Cardiac atrium fibroblast (primary cell): Measurements from ENCODE around the gene MICU2. TPM values are rescaled to one million over a fixed set of nuclear protein-coding genes. Genes with fewer than 3 reads are reported as not detected.

ENCODE experiments used
- total RNA-seq: library from RNA; depleted of rRNA; stranded (reverse); fragments of >200 nt; gene quantifications from 2 replicates; pipeline ENCODE4 v1.2.3, GENCODE V29; 2015

MICU2 gene, protein sequence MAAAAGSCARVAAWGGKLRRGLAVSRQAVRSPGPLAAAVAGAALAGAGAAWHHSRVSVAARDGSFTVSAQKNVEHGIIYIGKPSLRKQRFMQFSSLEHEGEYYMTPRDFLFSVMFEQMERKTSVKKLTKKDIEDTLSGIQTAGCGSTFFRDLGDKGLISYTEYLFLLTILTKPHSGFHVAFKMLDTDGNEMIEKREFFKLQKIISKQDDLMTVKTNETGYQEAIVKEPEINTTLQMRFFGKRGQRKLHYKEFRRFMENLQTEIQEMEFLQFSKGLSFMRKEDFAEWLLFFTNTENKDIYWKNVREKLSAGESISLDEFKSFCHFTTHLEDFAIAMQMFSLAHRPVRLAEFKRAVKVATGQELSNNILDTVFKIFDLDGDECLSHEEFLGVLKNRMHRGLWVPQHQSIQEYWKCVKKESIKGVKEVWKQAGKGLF
- 32.5 and 34.3 TPM in 2 replicates for total RNA-seq

DNA sequence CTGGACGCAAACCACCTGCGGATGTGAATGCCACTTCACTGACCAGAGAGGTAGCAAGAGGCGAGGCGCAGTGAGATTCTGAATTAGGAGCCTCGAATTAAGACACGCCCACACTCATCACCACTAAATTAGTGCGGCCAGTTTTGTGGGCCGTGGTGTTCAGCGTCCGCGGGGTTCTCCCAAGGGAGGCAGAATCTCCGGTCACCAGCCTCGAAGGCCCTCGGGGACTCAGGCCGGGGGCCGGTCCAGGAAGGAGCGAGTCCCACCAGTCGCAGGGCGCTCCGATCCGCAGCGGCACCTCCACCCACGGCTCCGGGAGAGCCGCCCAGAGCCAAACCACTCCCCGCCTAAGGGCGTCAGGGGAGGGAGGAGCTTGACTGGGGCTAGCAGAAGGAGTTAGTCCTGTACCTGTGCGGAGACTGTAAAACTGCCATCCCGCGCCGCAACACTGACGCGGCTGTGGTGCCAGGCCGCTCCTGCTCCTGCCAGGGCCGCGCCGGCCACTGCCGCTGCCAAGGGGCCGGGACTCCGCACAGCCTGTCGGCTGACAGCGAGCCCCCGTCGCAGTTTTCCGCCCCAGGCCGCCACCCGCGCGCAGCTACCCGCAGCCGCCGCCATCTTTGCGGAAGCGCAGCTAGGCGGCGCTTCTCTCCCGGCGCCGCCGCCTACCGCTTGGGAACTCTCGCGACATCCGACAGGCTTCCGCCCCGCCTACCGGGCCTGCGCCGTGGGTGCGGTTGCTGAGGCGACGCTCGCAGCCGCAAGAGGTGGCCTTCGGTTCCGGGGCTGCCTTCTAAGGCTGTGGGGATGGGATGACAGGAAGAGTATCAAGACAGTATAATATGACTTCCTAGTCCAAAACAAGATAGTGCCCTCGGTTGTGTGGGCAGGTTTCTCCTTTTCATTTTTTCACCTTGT lies at the start of gene MICU2:
MICU2 (minus strand) TSS at position 640 of the 918 bp plus-strand sequence; CDS start at position 618, 22 bp downstream.

DNA sequence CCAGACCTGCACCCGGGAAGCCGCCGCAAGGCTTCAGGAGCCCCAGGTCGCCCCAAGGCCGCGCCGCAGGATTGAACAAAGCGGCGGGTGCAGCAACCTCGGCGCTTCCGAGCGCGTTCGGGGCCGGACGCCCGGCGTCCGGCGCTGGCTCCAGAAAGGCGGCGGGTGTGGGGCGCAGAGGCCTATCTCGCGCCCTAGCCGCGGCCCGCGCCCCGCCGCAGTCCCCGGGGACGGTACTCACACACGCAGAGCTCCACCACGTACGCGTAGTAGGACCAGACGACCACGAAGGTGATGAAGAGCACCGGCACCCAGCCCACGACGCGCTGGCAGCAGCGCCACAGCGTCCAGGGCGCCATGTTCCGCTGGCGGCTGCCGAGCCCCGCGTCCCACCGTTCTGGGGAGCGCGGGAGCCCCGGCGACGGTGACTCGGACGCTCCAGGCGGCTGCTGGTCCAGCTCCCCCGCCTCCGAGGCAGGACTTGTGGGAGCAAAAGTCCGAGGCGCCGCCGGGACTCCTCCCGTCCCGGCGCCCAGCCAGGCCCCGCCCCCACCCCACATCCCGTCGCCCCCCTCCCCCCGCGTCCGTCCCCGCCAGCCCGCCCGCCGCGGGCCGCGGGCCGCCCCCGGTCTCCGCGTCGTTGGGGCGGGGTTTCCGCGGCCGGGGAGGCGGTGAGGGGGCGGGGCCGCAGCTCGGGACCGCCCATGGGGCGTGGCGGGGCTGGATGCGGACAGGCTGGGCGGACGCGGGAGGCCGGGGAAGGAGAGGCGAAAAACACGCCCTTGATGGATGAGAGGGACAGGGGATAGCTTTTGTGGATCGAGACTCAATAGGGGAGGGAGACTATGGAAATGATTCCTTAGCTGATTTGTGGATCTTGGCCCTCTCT lies 144.9 kb downstream of the MICU2 start, which contains the start of gene ZDHHC20:
ZDHHC20 (minus strand) TSS at position 491 of the 889 bp plus-strand sequence; CDS start at position 359, 132 bp downstream.

Other genes with a start within 250 kb of the MICU2 start
- 50.5 and 71.9 TPM in 2 replicates for gene ZDHHC20, start 144.9 kb downstream of the MICU2 start, total RNA-seq
- not detected in 2 replicates for gene FGF9, start 66.9 kb upstream of the MICU2 start, total RNA-seq